Liver (tissue), 3 donors: ENCODE results near the gene IQSEC3.

Experiments
- HNF4A ChIP-seq, 2 donors: conservative IDR thresholded peaks; 2 replicates each; pipeline ENCODE4 v1.6.1; 2016; ENCODE audit warnings: antibody characterized with exemption in 2 of 2, mild to moderate bottlenecking in 2 of 2
- RAD21 ChIP-seq, 2 donors: IDR thresholded peaks; 2 replicates each; pipeline ENCODE4 v1.6.1; 2016; ENCODE audit warnings: antibody characterized with exemption in 2 of 2, mild to moderate bottlenecking in 2 of 2
- SP1 ChIP-seq: IDR thresholded peaks from 2 replicates; pipeline ENCODE4 v1.6.1; 2018; ENCODE audit warnings: antibody characterized with exemption, mild to moderate bottlenecking
- TAF1 ChIP-seq: conservative IDR thresholded peaks from 2 replicates; pipeline ENCODE4 v1.6.1; 2016; ENCODE audit warnings: antibody characterized with exemption, mild to moderate bottlenecking
- TF ChIP-seq, protein P1 (sequence below): fragments of 150-350 bp; IDR thresholded peaks from 2 replicates; pipeline ENCODE4 v1.5.1; 2017; ENCODE audit warnings: improper control_type of control experiment, low read depth, low read length; ENCODE audit not compliant: missing input control
- TF ChIP-seq, protein P2 (sequence below): IDR thresholded peaks from 2 replicates; pipeline ENCODE4 v1.6.1; 2016; ENCODE audit warnings: antibody characterized with exemption, mild to moderate bottlenecking
- TF ChIP-seq, protein P3 (sequence below): IDR thresholded peaks from 2 replicates; pipeline ENCODE4 v1.6.1; 2016; ENCODE audit warnings: antibody characterized with exemption
- donor health status: healthy.
- donor health status: healthy.

DNA sequence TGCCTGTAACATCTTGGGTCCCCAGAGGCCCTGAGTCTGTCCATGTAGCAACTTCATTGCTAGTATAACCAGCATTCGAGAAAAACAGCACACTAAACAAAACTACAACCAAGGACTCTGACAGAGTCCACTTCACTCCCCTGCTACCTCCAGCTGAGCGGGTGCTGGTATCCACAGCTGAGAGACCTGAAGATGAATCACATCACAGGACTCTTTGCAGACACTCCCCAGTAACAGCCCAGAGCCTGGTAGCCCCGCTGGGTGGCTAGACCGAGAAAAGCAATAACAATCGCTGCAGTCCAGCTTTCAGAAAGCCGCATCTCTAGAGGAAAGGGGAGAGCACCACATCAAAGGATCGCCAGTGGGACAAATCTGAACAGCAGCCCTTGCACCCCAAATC is 9.0 kb upstream of the IQSEC3 start:
- TF ChIP-seq HNF4A (conservative IDR thresholded peaks at IDR 0.05) (no peak), TAF1 (no peak), SP1 (no peak), RAD21 (IDR thresholded peaks at IDR 0.05) (no peak)
- TF ChIP-seq, protein P1, sequence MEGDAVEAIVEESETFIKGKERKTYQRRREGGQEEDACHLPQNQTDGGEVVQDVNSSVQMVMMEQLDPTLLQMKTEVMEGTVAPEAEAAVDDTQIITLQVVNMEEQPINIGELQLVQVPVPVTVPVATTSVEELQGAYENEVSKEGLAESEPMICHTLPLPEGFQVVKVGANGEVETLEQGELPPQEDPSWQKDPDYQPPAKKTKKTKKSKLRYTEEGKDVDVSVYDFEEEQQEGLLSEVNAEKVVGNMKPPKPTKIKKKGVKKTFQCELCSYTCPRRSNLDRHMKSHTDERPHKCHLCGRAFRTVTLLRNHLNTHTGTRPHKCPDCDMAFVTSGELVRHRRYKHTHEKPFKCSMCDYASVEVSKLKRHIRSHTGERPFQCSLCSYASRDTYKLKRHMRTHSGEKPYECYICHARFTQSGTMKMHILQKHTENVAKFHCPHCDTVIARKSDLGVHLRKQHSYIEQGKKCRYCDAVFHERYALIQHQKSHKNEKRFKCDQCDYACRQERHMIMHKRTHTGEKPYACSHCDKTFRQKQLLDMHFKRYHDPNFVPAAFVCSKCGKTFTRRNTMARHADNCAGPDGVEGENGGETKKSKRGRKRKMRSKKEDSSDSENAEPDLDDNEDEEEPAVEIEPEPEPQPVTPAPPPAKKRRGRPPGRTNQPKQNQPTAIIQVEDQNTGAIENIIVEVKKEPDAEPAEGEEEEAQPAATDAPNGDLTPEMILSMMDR, result no peak
- TF ChIP-seq, protein P2, sequence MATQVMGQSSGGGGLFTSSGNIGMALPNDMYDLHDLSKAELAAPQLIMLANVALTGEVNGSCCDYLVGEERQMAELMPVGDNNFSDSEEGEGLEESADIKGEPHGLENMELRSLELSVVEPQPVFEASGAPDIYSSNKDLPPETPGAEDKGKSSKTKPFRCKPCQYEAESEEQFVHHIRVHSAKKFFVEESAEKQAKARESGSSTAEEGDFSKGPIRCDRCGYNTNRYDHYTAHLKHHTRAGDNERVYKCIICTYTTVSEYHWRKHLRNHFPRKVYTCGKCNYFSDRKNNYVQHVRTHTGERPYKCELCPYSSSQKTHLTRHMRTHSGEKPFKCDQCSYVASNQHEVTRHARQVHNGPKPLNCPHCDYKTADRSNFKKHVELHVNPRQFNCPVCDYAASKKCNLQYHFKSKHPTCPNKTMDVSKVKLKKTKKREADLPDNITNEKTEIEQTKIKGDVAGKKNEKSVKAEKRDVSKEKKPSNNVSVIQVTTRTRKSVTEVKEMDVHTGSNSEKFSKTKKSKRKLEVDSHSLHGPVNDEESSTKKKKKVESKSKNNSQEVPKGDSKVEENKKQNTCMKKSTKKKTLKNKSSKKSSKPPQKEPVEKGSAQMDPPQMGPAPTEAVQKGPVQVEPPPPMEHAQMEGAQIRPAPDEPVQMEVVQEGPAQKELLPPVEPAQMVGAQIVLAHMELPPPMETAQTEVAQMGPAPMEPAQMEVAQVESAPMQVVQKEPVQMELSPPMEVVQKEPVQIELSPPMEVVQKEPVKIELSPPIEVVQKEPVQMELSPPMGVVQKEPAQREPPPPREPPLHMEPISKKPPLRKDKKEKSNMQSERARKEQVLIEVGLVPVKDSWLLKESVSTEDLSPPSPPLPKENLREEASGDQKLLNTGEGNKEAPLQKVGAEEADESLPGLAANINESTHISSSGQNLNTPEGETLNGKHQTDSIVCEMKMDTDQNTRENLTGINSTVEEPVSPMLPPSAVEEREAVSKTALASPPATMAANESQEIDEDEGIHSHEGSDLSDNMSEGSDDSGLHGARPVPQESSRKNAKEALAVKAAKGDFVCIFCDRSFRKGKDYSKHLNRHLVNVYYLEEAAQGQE, result no peak
- TF ChIP-seq, protein P3, sequence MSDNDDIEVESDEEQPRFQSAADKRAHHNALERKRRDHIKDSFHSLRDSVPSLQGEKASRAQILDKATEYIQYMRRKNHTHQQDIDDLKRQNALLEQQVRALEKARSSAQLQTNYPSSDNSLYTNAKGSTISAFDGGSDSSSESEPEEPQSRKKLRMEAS, result no peak
